Peyer's patch (tissue), 4 donors: Measurements from ENCODE around the gene KSR2.

Experiments used
- CTCF ChIP-seq, 6 experiments: fragments of 450-650 bp in 4 of 6; fragments of 200-600 bp in 2 of 6; sonication (generic) in 1 of 6; IDR thresholded peaks; one replicate each; pipeline ENCODE4 v1.5.1; 2017 to 2019; ENCODE audit warnings: antibody characterized with exemption in 6 of 6, mild to moderate bottlenecking in 3 of 6, moderate library complexity in 1 of 6
- POLR2A ChIP-seq, 2 donors: fragments of 450-650 bp; IDR thresholded peaks; one replicate each; pipeline ENCODE4 v1.5.1; 2017; ENCODE audit warnings: antibody characterized with exemption in 2 of 2, mild to moderate bottlenecking in 2 of 2, moderate library complexity in 2 of 2

GRCh38 chr12:117555889-117556288 lies 412.9 kb downstream of the KSR2 start:
- TF ChIP-seq CTCF (IDR thresholded peaks at IDR 0.05) (no peak), POLR2A (IDR thresholded peaks at IDR 0.05) (no peak)
